Ascending aorta (tissue), 2 donors: ENCODE results near the gene LRP2. TPM values are rescaled to one million over a fixed set of nuclear protein-coding genes. Genes with fewer than 3 reads are reported as not detected.

Experiments used
- DNase-seq, 2 donors: peaks; one replicate each; pipeline ENCODE4 v3.0.0-alpha.2; 2019; ENCODE audit warnings: low spot score in 2 of 2
- H3K27ac ChIP-seq, 2 donors: fragments of 200-600 bp; sonication (generic); one replicate each; pipeline ENCODE4 v1.5.1; 2016 to 2017; ENCODE audit warnings: mild to moderate bottlenecking in 1 of 2
- H3K27me3 ChIP-seq: fragments of 200-600 bp; sonication (generic); one replicate; pipeline ENCODE4 v1.5.1; 2017
- H3K36me3 ChIP-seq, 2 donors: fragments of 200-600 bp; sonication (generic); one replicate each; pipeline ENCODE4 v1.5.1; 2016
- H3K4me1 ChIP-seq, 2 donors: fragments of 200-600 bp; sonication (generic); one replicate each; pipeline ENCODE4 v1.5.1; 2016 to 2017; ENCODE audit warnings: mild to moderate bottlenecking in 1 of 2
- H3K4me3 ChIP-seq, 2 donors: fragments of 200-600 bp; sonication (generic); one replicate each; pipeline ENCODE4 v1.5.1; 2016 to 2017; ENCODE audit warnings: mild to moderate bottlenecking in 1 of 2
- H3K9me3 ChIP-seq, 2 donors: fragments of 200-600 bp; sonication (generic); one replicate each; pipeline ENCODE4 v1.5.1; 2016
- intact Hi-C: fragments of 100-400 bp; cut with DNase I; formaldehyde crosslinking; loops from one replicate; pipeline ENCODE4 v1.15.1; 2023
- total RNA-seq: library from RNA; depleted of rRNA; stranded (reverse); fragments of >200 nt; gene quantifications from one replicate; pipeline ENCODE4 v1.1.0, GENCODE V29; 2016
- TF ChIP-seq, protein P1 (sequence below), 3 experiments: fragments of 200-600 bp in 2 of 3; fragments of 450-650 bp in 1 of 3; sonication (generic) in 2 of 3; IDR thresholded peaks; one replicate each; pipeline ENCODE4 v1.5.1; 2016 to 2019; ENCODE audit warnings: antibody characterized with exemption in 3 of 3, mild to moderate bottlenecking in 1 of 3, moderate library complexity in 1 of 3

Gene LRP2
- total RNA-seq, 1 donor from 2014 or later, result not detected

DNA sequence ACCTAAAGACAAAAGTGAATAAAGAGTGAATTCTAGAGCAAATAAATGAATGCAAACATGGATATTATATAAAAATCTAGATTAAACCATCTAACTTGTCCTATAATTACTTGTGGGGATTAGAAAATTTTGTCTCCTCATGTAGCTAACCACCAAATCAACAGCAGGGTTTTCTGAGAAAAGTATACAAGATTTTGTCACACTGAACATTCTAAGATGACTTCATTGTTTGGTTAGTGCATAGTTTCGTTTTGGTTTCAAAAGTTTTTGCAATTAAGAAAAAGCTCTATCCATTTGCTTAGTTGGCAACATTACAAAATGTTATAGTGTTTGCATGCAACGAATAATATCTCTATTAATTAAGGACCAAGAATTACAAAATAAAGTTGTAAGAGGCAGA lies 125.0 kb downstream of the LRP2 start:
- no peaks in the 10 kb centered on the region for H3K36me3 ChIP-seq
- TF ChIP-seq, protein P1, sequence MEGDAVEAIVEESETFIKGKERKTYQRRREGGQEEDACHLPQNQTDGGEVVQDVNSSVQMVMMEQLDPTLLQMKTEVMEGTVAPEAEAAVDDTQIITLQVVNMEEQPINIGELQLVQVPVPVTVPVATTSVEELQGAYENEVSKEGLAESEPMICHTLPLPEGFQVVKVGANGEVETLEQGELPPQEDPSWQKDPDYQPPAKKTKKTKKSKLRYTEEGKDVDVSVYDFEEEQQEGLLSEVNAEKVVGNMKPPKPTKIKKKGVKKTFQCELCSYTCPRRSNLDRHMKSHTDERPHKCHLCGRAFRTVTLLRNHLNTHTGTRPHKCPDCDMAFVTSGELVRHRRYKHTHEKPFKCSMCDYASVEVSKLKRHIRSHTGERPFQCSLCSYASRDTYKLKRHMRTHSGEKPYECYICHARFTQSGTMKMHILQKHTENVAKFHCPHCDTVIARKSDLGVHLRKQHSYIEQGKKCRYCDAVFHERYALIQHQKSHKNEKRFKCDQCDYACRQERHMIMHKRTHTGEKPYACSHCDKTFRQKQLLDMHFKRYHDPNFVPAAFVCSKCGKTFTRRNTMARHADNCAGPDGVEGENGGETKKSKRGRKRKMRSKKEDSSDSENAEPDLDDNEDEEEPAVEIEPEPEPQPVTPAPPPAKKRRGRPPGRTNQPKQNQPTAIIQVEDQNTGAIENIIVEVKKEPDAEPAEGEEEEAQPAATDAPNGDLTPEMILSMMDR (IDR thresholded peaks at IDR 0.05), result no peak
- no peaks in the 10 kb centered on the region for H3K4me1 ChIP-seq
- no peak overlapping the region for H3K4me3 ChIP-seq
- H3K27ac ChIP-seq, result no peak overlapping the region
- no peak for DNase-seq
- intact Hi-C loops, result no loop called here
- H3K9me3 ChIP-seq, result no peaks in the 10 kb centered on the region
- H3K27me3 ChIP-seq, result no peaks in the 10 kb centered on the region

DNA sequence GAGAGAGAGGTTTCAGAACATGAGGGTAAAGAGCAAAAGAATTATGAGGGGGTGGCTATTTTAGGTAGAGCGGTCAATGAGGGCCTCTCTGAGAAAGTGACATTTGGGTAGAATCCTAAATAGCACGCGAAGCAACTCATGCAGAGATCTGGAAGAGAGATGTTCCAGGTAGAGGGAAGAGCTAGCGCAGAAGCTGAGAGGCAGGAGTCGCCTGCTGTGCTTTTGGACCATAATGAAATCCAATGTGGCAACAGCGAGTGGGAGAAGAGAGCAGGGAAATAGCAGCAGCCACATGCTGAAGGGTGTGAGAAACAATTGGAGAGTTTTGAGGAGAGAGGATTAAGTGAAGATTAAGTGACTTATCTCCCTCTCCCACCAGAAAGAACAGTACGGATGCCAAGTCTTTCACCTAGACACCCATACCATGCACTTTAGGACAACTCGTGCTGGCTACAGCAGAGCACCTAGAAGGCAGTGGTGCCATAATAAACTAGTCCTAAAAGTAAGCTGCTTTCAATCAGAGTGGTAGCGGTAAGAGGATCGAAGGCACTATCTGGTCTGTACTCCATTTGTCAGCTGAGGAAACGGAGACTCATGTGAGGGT lies 129.7 kb downstream of the LRP2 start:
- H3K27ac ChIP-seq, result no peak overlapping the region
- no peaks in the 10 kb centered on the region for H3K27me3 ChIP-seq
- H3K36me3 ChIP-seq, result no peaks in the 10 kb centered on the region
- TF ChIP-seq, protein P1 (IDR thresholded peaks at IDR 0.05), result no peak
- H3K4me3 ChIP-seq, result no peak overlapping the region
- intact Hi-C loops, result no loop called here
- H3K4me1 ChIP-seq, result no peaks in the 10 kb centered on the region
- H3K9me3 ChIP-seq, result no peaks in the 10 kb centered on the region
- DNase-seq, result no peak

DNA sequence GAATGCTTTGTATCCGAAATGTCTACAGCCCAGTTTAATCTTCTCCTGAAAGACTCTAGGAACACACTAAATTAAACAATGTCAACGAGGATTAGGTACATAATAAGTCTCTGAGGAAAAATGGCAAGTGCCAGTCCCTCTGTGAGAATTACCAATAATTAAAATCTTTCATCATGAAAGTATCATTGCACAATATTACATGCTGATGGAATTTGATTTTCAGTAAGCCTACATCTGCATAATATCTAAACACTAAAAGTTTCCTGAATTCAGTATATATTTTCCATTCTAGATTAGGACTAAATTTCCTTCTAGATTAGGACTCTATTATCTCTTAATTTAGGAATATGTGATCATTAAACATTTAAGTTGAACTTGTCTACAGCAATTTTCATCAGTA lies 132.1 kb downstream of the LRP2 start:
- no peak for DNase-seq
- H3K36me3 ChIP-seq, result no peaks in the 10 kb centered on the region
- H3K9me3 ChIP-seq, result no peaks in the 10 kb centered on the region
- intact Hi-C loops, result no loop called here
- TF ChIP-seq, protein P1 (IDR thresholded peaks at IDR 0.05), result no peak
- no peaks in the 10 kb centered on the region for H3K27me3 ChIP-seq
- H3K4me3 ChIP-seq, result no peak overlapping the region
- no peaks in the 10 kb centered on the region for H3K4me1 ChIP-seq
- no peak overlapping the region for H3K27ac ChIP-seq

DNA sequence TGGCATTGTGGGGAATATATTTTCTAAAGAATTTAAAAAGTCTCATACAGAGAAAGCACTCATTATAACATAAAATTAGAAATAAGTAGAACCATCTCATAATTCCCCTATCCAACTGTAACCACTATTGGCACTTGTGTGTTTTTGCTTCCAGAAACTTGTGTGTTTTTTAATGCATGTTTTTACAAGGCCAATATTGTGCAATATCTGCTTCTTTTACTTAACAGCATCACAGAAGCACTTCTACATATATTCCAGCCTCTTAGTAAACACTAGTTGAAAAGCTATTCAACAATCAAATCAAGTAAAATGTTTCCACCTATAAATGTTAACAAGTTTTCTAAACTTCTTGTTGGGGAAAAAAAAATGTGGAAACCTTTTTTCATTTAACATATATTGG lies 132.7 kb downstream of the LRP2 start:
- intact Hi-C loops, result no loop called here
- no peaks in the 10 kb centered on the region for H3K9me3 ChIP-seq
- H3K4me1 ChIP-seq, result no peaks in the 10 kb centered on the region
- TF ChIP-seq, protein P1 (IDR thresholded peaks at IDR 0.05), result no peak
- H3K27ac ChIP-seq, result no peak overlapping the region
- no peak for DNase-seq
- no peaks in the 10 kb centered on the region for H3K36me3 ChIP-seq
- no peak overlapping the region for H3K4me3 ChIP-seq
- H3K27me3 ChIP-seq, result no peaks in the 10 kb centered on the region

DNA sequence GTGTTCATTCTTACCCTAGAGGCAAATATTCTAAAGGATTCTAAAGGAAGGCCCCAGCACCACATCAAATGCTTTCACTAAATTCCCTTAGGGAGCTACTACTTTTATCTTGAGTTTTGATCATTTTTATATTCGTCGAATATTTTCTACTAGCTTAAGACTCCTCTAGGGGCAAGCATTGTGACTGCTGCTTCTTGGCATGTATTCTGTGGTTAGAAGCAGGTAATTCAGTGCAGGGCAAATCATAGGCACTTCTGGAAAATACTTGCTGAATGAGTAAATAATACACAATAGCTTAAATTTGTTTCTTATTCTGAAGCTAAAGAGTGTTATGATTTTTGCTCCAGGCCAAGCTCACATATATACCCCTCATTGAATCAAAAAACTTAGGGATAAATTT lies 136.4 kb downstream of the LRP2 start:
- H3K36me3 ChIP-seq, result no peaks in the 10 kb centered on the region
- TF ChIP-seq, protein P1 (IDR thresholded peaks at IDR 0.05), result no peak
- H3K4me3 ChIP-seq, result no peak overlapping the region
- no peaks in the 10 kb centered on the region for H3K4me1 ChIP-seq
- H3K27ac ChIP-seq, result no peak overlapping the region
- no peaks in the 10 kb centered on the region for H3K9me3 ChIP-seq
- H3K27me3 ChIP-seq, result no peaks in the 10 kb centered on the region
- DNase-seq, result no peak
- intact Hi-C loops, result no loop called here

DNA sequence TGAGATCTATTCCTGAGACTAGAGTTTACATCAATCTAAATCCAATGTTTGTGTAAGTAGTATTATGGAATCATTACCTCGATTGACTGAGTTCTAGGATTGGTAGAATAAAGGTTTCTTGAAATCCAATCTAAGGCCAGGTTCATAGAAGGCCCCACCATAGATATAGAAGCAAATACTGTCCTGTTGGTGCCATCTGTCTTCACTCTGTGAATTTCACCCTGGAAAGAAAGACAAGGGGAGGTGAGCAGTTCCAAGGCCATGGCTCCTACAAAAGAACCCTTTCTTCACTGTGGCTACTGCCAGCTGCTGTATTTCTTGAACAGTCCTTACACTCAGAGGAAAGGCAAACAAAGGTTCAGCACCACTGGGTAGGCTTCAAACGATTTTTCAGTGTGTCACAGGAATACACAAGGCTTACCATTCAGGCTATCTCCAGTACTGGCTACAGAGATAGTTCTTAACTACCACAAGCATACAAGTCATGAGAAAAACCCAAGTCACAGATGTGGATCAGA lies 137.0 kb downstream of the LRP2 start:
- H3K4me3 ChIP-seq, result no peak overlapping the region
- no peaks in the 10 kb centered on the region for H3K9me3 ChIP-seq
- no peaks in the 10 kb centered on the region for H3K27me3 ChIP-seq
- intact Hi-C loops, result no loop called here
- H3K27ac ChIP-seq, result no peak overlapping the region
- TF ChIP-seq, protein P1 (IDR thresholded peaks at IDR 0.05), result no peak
- no peaks in the 10 kb centered on the region for H3K36me3 ChIP-seq
- DNase-seq, result no peak
- H3K4me1 ChIP-seq, result no peaks in the 10 kb centered on the region
